ENCODE data around the gene RBM23. TPM values are rescaled to one million over a fixed set of nuclear protein-coding genes. Genes with fewer than 3 reads are reported as not detected.

Gene RBM23
- total RNA-seq, 4 donors from 2014 or later, result 52.7 to 229 (median 102) TPM

DNA sequence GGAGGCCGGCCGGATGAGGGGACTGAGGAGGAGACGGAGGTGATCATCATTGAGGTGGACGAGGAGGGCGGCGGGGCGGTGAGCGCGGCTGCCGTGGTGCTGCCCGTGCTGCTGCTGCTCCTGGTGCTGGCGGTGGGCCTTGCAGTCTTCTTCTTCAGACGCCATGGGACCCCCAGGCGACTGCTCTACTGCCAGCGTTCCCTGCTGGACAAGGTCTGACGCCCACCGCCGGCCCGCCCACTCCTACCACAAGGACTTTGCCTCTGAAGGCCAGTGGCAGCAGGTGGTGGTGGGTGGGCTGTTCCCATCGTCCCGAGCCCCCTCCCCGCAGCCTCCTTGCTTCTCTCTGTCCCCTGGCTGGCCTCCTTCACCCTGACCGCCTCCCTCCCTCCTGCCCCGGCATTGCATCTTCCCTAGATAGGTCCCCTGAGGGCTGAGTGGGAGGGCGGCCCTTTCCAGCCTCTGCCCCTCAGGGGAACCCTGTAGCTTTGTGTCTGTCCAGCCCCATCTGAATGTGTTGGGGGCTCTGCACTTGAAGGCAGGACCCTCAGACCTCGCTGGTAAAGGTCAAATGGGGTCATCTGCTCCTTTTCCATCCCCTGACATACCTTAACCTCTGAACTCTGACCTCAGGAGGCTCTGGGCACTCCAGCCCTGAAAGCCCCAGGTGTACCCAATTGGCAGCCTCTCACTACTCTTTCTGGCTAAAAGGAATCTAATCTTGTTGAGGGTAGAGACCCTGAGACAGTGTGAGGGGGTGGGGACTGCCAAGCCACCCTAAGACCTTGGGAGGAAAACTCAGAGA is 72.9 kb downstream of the RBM23 start:
- Histone ChIP-seq H3K36me3 (peaks cover 52 to 62% (median 58%) of the 10 kb centered on the region in 4 donors), H3K27me3 (no peaks in the 10 kb centered on the region), H3K27ac (replicated peaks in 1 of 4) (peak overlapping the region; percentile 84 to 93 (median 88)), H3K4me3 (no peak overlapping the region), H3K9me3 (no peaks in the 10 kb centered on the region), H3K4me1 (peaks cover 50 to 95% (median 90%) of the 10 kb centered on the region in 4 donors)
- intact Hi-C loops (cut with DNase I), result no loop called here
- DNase-seq (ENCODE audit: extremely low spot score), result no peak
- TF ChIP-seq POLR2A (IDR thresholded peaks at IDR 0.05; ENCODE audit: low read depth) (no peak), CTCF (IDR thresholded peaks at IDR 0.05) (no peak)
- WGBS, result 85% methylated on average over 21 of the region's 26 CpGs

GRCh38 chr14:22845103-22845394 is 73.9 kb downstream of the RBM23 start:
- Histone ChIP-seq H3K4me1 (peaks cover 40 to 95% (median 90%) of the 10 kb centered on the region in 4 donors), H3K9me3 (no peaks in the 10 kb centered on the region), H3K36me3 (peaks cover 52 to 65% (median 60%) of the 10 kb centered on the region in 4 donors), H3K4me3 (no peak overlapping the region), H3K27ac (replicated peaks in 1 of 4) (peak overlapping the region in 1 of 4 donors; percentile 22), H3K27me3 (no peaks in the 10 kb centered on the region)
- TF ChIP-seq POLR2A (IDR thresholded peaks at IDR 0.05; ENCODE audit: low read depth) (no peak), POLR2AphosphoS5 (IDR thresholded peaks at IDR 0.05) (no peak), EP300 (IDR thresholded peaks at IDR 0.05) (no peak), CTCF (IDR thresholded peaks at IDR 0.05) (no peak)
- WGBS, result 89% methylated on average over 9 of the region's 9 CpGs
- intact Hi-C loops (cut with DNase I), result no loop called here
- DNase-seq (ENCODE audit: extremely low spot score), result no peak

DNA sequence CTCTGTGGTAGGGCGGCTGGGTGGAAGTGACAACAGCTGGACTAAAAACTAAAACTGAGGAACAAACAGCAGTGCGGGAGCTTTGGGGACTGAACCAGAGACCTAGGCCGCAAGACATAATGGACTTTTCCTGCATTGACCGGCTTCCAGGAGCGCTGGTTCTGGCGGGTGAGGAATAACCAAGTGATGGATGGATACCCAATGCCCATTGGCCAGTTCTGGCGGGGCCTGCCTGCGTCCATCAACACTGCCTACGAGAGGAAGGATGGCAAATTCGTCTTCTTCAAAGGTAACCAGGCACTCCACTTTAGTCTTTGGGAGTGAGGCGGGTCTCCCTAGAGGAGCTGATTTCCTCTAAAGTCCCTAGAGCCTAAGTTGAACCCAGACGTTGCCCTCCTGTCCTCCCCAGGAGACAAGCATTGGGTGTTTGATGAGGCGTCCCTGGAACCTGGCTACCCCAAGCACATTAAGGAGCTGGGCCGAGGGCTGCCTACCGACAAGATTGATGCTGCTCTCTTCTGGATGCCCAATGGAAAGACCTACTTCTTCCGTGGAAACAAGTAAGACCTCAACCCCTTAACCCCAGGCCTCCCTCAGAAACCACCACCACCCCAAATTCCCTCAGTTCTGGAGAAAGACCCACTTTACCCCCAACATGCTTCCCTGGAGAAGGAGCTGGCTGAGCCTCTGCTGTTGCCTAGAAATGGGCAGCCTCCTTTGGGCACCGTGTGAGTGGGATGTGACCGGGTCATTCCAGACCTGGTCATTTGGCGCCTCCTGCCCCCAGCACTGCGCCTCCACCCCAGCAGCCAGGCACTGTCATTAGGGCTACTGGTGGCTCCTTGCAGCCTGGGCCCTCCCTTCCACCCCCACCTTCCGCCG is 74.5 kb downstream of the RBM23 start:
- peak overlapping the region in 1 of 4 donors; percentile 22 for H3K27ac ChIP-seq (replicated peaks in 1 of 4)
- TF ChIP-seq POLR2A (IDR thresholded peaks at IDR 0.05; ENCODE audit: low read depth) (no peak), POLR2AphosphoS5 (IDR thresholded peaks at IDR 0.05) (no peak), CTCF (IDR thresholded peaks at IDR 0.05) (no peak), EP300 (IDR thresholded peaks at IDR 0.05) (no peak)
- no peak for DNase-seq (ENCODE audit: extremely low spot score)
- no peak overlapping the region for H3K4me3 ChIP-seq
- H3K4me1 ChIP-seq, result peaks cover 37 to 95% (median 90%) of the 10 kb centered on the region in 4 donors
- 92% methylated on average over 17 of the region's 22 CpGs for WGBS
- H3K9me3 ChIP-seq, result no peaks in the 10 kb centered on the region
- H3K27me3 ChIP-seq, result no peaks in the 10 kb centered on the region
- intact Hi-C loops (cut with DNase I), result no loop called here
- H3K36me3 ChIP-seq, result peaks cover 52 to 66% (median 60%) of the 10 kb centered on the region in 4 donors

Small RNA genes within 50 kb of the gene (small RNA-seq; reads per million reads assigned to genes)
- 0 reads per million in 3 donors for gene RF00019

Other genes starting within 250 kb of the RBM23 start
- 10 to 100 TPM; 63.5 to 74.9 (median 71.3) TPM for gene OXA1L, start 152.5 kb downstream of the RBM23 start, total RNA-seq
- 10 to 100 TPM in 3 of 4 donors, 1 to 10 TPM in 1; 9.6 to 22.9 (median 15.3) TPM for gene SLC7A7, start 103.7 kb downstream of the RBM23 start, total RNA-seq
- gene MRPL52, start 89.3 kb downstream of the RBM23 start, total RNA-seq, result 10 to 100 TPM; 27.0 to 64.5 (median 37.2) TPM
- 100 to 1,000 TPM in 3 of 4 donors, 10 to 100 TPM in 1; 83.9 to 149 (median 123) TPM for gene MMP14, start 82.6 kb downstream of the RBM23 start, total RNA-seq
- gene LRP10, start 47.4 kb downstream of the RBM23 start, total RNA-seq, result 100 to 1,000 TPM; 111 to 279 (median 197) TPM
- gene REM2, start 35.9 kb downstream of the RBM23 start, total RNA-seq, result under 1 TPM; 0.26 to 0.66 (median 0.38) TPM
- gene PRMT5, start 10.2 kb upstream of the RBM23 start, total RNA-seq, result 10 to 100 TPM; 35.5 to 51.0 (median 44.8) TPM
- gene HAUS4, start 37.9 kb upstream of the RBM23 start, total RNA-seq, result 10 to 100 TPM; 31.7 to 46.8 (median 39.1) TPM
- gene AJUBA, start 63.4 kb upstream of the RBM23 start, total RNA-seq, result 10 to 100 TPM in 3 of 4 donors, 1 to 10 TPM in 1; 7.0 to 32.5 (median 17.9) TPM
- gene C14orf93, start 91.0 kb upstream of the RBM23 start, total RNA-seq, result 10 to 100 TPM in 2 of 4 donors, 1 to 10 TPM in 2; 4.6 to 11.2 (median 9.9) TPM
- gene PSMB5, start 115.8 kb upstream of the RBM23 start, total RNA-seq, result 100 to 1,000 TPM; 135 to 155 (median 145) TPM
- gene PSMB11, start 123.1 kb upstream of the RBM23 start, total RNA-seq, result not detected
- gene CDH24, start 138.4 kb upstream of the RBM23 start, total RNA-seq, result 1 to 10 TPM; 2.5 to 5.9 (median 3.6) TPM
- gene ACIN1, start 176.0 kb upstream of the RBM23 start, total RNA-seq, result 100 to 1,000 TPM in 1 of 4 donors, 10 to 100 TPM in 3; 60.1 to 101 (median 89.5) TPM
- gene C14orf119, start 176.4 kb upstream of the RBM23 start, total RNA-seq, result 10 to 100 TPM; 21.2 to 42.5 (median 34.0) TPM
- under 1 TPM in 1 of 4 donors, not detected in 3; 0.19 TPM for gene CIROP, start 185.8 kb upstream of the RBM23 start, total RNA-seq
- gene CEBPE, start 200.1 kb upstream of the RBM23 start, total RNA-seq, result under 1 TPM in 1 of 4 donors, not detected in 3; 0.57 TPM